Vagina (tissue), 2 donors: ENCODE data around the gene CLASP2. TPM values are rescaled to one million over a fixed set of nuclear protein-coding genes. Genes with fewer than 3 reads are reported as not detected.

ENCODE experiments used
- DNase-seq, 2 donors: peaks; one replicate each; pipeline ENCODE4 v3.0.0-alpha.2; 2017; ENCODE audit errors: extremely low spot score in 2 of 2
- H3K27ac ChIP-seq: fragments of 200-600 bp; sonication (generic); one replicate; pipeline ENCODE4 v1.5.1; 2019
- H3K27me3 ChIP-seq: fragments of 200-600 bp; sonication (generic); one replicate; pipeline ENCODE4 v1.5.1; 2019
- H3K36me3 ChIP-seq, 2 donors: fragments of 200-600 bp; sonication (generic); one replicate each; pipeline ENCODE4 v1.5.1; 2017 to 2019
- H3K4me1 ChIP-seq: fragments of 200-600 bp; sonication (generic); one replicate; pipeline ENCODE4 v1.5.1; 2019
- H3K4me3 ChIP-seq, 2 donors: fragments of 200-600 bp; sonication (generic); 1 replicate in 1 of 2; 2 replicates in 1 of 2; pipeline ENCODE4 v1.5.1; 2016 to 2019
- H3K9me3 ChIP-seq: fragments of 200-600 bp; sonication (generic); one replicate; pipeline ENCODE4 v1.5.1; 2019
- POLR2A ChIP-seq, 2 donors: fragments of 450-650 bp; IDR thresholded peaks; one replicate each; pipeline ENCODE4 v1.6.1; 2017; ENCODE audit warnings: antibody characterized with exemption in 2 of 2, mild to moderate bottlenecking in 2 of 2, moderate library complexity in 2 of 2
- POLR2AphosphoS5 ChIP-seq, 2 donors: sonication (generic); formaldehyde crosslinking; IDR thresholded peaks; one replicate each; pipeline ENCODE4 v1.9.0; 2017; ENCODE audit warnings: antibody characterized with exemption in 2 of 2, mild to moderate bottlenecking in 2 of 2, low read depth in 1 of 2; ENCODE audit not compliant: insufficient read depth in 1 of 2
- intact Hi-C: fragments of 100-400 bp; cut with DNase I; formaldehyde crosslinking; loops from one replicate; pipeline ENCODE4 v1.15.1; 2023
- total RNA-seq: library from RNA; depleted of rRNA; stranded (reverse); fragments of >200 nt; gene quantifications from one replicate; pipeline ENCODE4 v1.2.3, GENCODE V29; 2016
- TF ChIP-seq, protein P1 (sequence below), 3 experiments: fragments of 450-650 bp in 2 of 3; fragments of 200-600 bp in 1 of 3; sonication (generic) in 1 of 3; IDR thresholded peaks; one replicate each; pipeline ENCODE4 v1.5.1; 2017 to 2019; ENCODE audit warnings: antibody characterized with exemption in 3 of 3, mild to moderate bottlenecking in 2 of 3, moderate library complexity in 2 of 3

The CLASP2 gene
- total RNA-seq, 1 donor from 2014 or later: 69.5 TPM

DNA sequence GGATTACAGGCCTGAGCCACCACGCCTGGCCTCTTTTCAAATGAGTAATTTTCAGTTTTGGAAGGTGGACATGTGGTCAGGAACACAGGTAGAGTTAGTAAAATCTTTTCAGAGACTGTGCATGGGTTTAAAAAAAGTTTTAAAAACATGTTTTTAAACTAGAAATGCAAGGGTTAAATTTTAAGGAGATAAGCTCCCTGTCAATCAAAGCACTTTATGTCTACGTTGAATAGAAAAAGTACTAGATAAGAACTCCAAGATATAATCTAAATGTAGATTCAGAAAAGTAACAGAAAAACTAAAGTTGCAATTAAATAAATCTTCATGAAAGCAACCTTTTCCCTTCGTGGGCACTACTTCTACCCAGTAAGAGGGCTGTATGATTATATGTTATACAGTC lies 131.7 kb downstream of the CLASP2 start:
- TF ChIP-seq POLR2AphosphoS5 (IDR thresholded peaks at IDR 0.05; ENCODE audit: insufficient read depth in 1 of 2, low read depth in 1 of 2): no peak
- TF ChIP-seq POLR2A (IDR thresholded peaks at IDR 0.05): no peak
- TF ChIP-seq, protein P1, sequence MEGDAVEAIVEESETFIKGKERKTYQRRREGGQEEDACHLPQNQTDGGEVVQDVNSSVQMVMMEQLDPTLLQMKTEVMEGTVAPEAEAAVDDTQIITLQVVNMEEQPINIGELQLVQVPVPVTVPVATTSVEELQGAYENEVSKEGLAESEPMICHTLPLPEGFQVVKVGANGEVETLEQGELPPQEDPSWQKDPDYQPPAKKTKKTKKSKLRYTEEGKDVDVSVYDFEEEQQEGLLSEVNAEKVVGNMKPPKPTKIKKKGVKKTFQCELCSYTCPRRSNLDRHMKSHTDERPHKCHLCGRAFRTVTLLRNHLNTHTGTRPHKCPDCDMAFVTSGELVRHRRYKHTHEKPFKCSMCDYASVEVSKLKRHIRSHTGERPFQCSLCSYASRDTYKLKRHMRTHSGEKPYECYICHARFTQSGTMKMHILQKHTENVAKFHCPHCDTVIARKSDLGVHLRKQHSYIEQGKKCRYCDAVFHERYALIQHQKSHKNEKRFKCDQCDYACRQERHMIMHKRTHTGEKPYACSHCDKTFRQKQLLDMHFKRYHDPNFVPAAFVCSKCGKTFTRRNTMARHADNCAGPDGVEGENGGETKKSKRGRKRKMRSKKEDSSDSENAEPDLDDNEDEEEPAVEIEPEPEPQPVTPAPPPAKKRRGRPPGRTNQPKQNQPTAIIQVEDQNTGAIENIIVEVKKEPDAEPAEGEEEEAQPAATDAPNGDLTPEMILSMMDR (IDR thresholded peaks at IDR 0.05): no peak
- H3K27me3 ChIP-seq: no peaks in the 10 kb centered on the region
- DNase-seq: no peak
- no peak overlapping the region for H3K27ac ChIP-seq
- H3K9me3 ChIP-seq: no peaks in the 10 kb centered on the region
- intact Hi-C loops: no loop called here
- peaks cover 0 to 3% of the 10 kb centered on the region in 2 donors for H3K36me3 ChIP-seq
- H3K4me3 ChIP-seq: no peak overlapping the region
- no peaks in the 10 kb centered on the region for H3K4me1 ChIP-seq

DNA sequence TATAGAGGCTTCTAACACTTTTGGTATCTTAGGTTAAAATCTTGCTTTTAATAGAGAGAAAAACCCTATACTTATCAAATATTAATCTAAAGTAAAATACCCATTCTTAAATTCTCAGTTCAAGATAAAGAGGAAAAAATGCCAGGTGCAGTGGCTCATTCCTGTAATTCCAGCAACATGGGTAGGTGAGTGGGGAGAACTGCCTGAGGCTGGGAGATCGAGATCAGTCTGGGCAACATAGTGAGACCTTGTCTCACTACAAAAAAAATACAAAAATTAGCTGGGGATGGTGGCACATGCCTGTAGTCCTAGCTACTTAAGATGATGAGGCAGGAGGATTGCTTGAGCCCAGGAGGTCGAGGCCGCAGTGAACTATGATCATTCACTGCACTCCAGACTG lies 135.8 kb downstream of the CLASP2 start:
- H3K27ac ChIP-seq: no peak overlapping the region
- H3K36me3 ChIP-seq: peaks cover 0 to 7% of the 10 kb centered on the region in 2 donors
- no peaks in the 10 kb centered on the region for H3K4me1 ChIP-seq
- intact Hi-C loops: no loop called here
- DNase-seq: no peak
- no peak overlapping the region for H3K4me3 ChIP-seq
- H3K27me3 ChIP-seq: no peaks in the 10 kb centered on the region
- TF ChIP-seq POLR2AphosphoS5 (IDR thresholded peaks at IDR 0.05; ENCODE audit: insufficient read depth in 1 of 2, low read depth in 1 of 2): no peak
- no peak for TF ChIP-seq POLR2A (IDR thresholded peaks at IDR 0.05)
- TF ChIP-seq, protein P1 (IDR thresholded peaks at IDR 0.05): no peak
- no peaks in the 10 kb centered on the region for H3K9me3 ChIP-seq

DNA sequence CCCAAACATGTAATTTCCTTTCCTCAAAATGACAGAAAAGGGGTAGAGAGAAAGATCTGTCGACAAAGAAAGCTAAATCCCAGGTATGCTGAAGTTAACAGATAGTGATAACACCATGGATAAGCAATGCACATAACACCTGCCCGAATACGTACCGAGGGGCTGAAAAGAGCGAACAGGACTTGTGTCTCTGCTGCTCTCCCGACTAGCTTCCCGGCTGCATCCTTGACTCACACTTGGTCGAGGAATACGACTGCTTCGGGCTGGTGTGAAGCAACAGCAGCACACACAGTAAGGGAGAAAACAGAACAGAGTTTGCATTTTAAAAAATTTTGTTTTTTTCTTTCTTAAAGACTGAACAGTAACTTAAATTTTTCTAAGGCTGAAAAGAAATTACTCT lies 136.4 kb downstream of the CLASP2 start:
- H3K9me3 ChIP-seq: no peaks in the 10 kb centered on the region
- intact Hi-C loops: no loop called here
- H3K27ac ChIP-seq: no peak overlapping the region
- no peak for DNase-seq
- no peak overlapping the region for H3K4me3 ChIP-seq
- peaks cover 0 to 7% of the 10 kb centered on the region in 2 donors for H3K36me3 ChIP-seq
- no peaks in the 10 kb centered on the region for H3K27me3 ChIP-seq
- no peaks in the 10 kb centered on the region for H3K4me1 ChIP-seq
- TF ChIP-seq POLR2A (IDR thresholded peaks at IDR 0.05) (no peak), POLR2AphosphoS5 (IDR thresholded peaks at IDR 0.05; ENCODE audit: insufficient read depth in 1 of 2, low read depth in 1 of 2) (no peak)
- TF ChIP-seq, protein P1 (IDR thresholded peaks at IDR 0.05): no peak

DNA sequence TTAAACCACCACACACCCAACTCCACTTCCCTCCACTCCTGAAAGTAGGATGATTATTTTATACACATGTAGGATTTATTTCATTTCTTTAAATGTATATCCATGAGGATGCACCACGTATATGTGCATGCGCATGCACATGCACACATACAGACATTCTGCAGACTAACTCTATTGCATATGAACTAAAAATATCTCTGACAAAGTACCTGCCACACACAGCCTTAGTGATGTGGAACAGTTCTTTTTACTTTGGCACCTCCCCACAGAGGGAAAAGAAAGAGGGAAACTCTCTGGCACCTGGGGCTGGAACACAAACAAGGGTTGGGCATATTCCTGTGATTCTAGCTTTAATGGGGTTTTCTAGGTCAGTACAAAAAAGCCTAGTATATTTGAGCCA lies 138.2 kb downstream of the CLASP2 start:
- no peaks in the 10 kb centered on the region for H3K4me1 ChIP-seq
- H3K4me3 ChIP-seq: no peak overlapping the region
- H3K27ac ChIP-seq: no peak overlapping the region
- H3K27me3 ChIP-seq: no peaks in the 10 kb centered on the region
- H3K36me3 ChIP-seq: peaks cover 0 to 18% of the 10 kb centered on the region in 2 donors
- no peak for TF ChIP-seq POLR2A (IDR thresholded peaks at IDR 0.05)
- no peak for TF ChIP-seq POLR2AphosphoS5 (IDR thresholded peaks at IDR 0.05; ENCODE audit: insufficient read depth in 1 of 2, low read depth in 1 of 2)
- TF ChIP-seq, protein P1 (IDR thresholded peaks at IDR 0.05): no peak
- DNase-seq: no peak
- intact Hi-C loops: no loop called here
- no peaks in the 10 kb centered on the region for H3K9me3 ChIP-seq

DNA sequence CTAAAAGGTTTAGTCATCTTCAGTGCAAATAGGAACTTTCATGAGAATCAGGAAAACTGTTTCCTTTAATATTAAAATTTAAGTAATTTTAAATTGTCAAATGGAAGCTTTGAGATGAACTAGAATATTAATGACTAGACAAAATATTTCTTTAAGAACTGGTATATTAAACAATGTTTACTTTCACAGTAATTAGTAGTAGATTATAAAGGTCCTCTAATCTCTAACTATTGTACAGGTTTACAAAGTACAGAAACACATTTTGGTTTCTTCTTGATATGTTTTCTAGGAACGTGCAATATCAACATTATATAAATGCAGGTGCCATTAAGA lies 138.9 kb downstream of the CLASP2 start:
- no peak for DNase-seq
- peaks cover 0 to 25% of the 10 kb centered on the region in 2 donors for H3K36me3 ChIP-seq
- intact Hi-C loops: no loop called here

More for the DNA sequence above, 138.9 kb downstream of the CLASP2 start:
- no peak overlapping the region for H3K27ac ChIP-seq
- no peak overlapping the region for H3K4me3 ChIP-seq
- H3K4me1 ChIP-seq: no peaks in the 10 kb centered on the region
- no peaks in the 10 kb centered on the region for H3K27me3 ChIP-seq
- H3K9me3 ChIP-seq: no peaks in the 10 kb centered on the region
- TF ChIP-seq POLR2A (IDR thresholded peaks at IDR 0.05): no peak
- TF ChIP-seq, protein P1 (IDR thresholded peaks at IDR 0.05): no peak
- TF ChIP-seq POLR2AphosphoS5 (IDR thresholded peaks at IDR 0.05; ENCODE audit: insufficient read depth in 1 of 2, low read depth in 1 of 2): no peak
